ENCODE data around the gene PIK3R5. TPM values are rescaled to one million over a fixed set of nuclear protein-coding genes. Genes with fewer than 3 reads are reported as not detected.
A peak's percentile ranks its signal among the peaks of the same experiment; 100 is the strongest.

PIK3R5 gene
- polyA plus RNA-seq, 3 donors: 32.1 to 127 (median 47.5) TPM

GRCh38 chr17:8904686-8905085, 60.8 kb downstream of the PIK3R5 start:
- H3K27ac ChIP-seq (ENCODE audit: low read depth in 1 of 2, low read length in 2 of 2): peak overlapping the region in 1 of 2 donors; percentile 40
- no peak overlapping the region for H3K4me3 ChIP-seq (replicated peaks in 1 of 3; ENCODE audit: low read depth in 2 of 3, low read length in 3 of 3)
- Mint-ChIP-seq H3K4me1 (peaks cover 12% of the 10 kb centered on the region), H3K27ac (peak overlapping the region in 5 of 7 donors; percentile 0 to 72 (median 57)), H3K36me3 (peaks cover 91 to 99% of the 10 kb centered on the region in 2 donors), H3K4me3 (no peak overlapping the region), H3K9me3 (peaks cover 0 to 1% (median 0%) of the 10 kb centered on the region in 7 donors), H3K27me3 (ENCODE audit: low read depth in 3 of 3) (no peaks in the 10 kb centered on the region)
- no peaks in the 10 kb centered on the region for H3K79me2 ChIP-seq (ENCODE audit: insufficient read depth, low read length)
- TF ChIP-seq CTCF (IDR thresholded peaks at IDR 0.05): no peak
- intact Hi-C loops (cut with micrococcal nuclease): loop anchor here in 1 of 2 donors (5.0 kb wide), 1 partner anchor 88 kb away; no protein-coding TSS in a partner anchor
- H2AFZ ChIP-seq (ENCODE audit: insufficient read depth, low read depth, low read length, poor library complexity, severe bottlenecking): no peak overlapping the region
- no peaks in the 10 kb centered on the region for H3K27me3 ChIP-seq (ENCODE audit: control insufficient read depth in 2 of 2, insufficient read depth in 2 of 2, low read length in 2 of 2)
- H3K4me1 ChIP-seq (ENCODE audit: control insufficient read depth in 1 of 2, insufficient read depth in 2 of 2, low read length in 2 of 2): no peaks in the 10 kb centered on the region
- H3K4me2 ChIP-seq (replicated peaks; ENCODE audit: extremely low read depth, low read length, poor library complexity, severe bottlenecking): no peak overlapping the region
- no peaks in the 10 kb centered on the region for H3K9me3 ChIP-seq (replicated peaks in 1 of 2; ENCODE audit: control insufficient read depth in 1 of 2, insufficient read depth in 1 of 2, low read length in 2 of 2)
- peak in 1 of 3 donors; percentile 5 for DNase-seq
- peaks cover 76 to 99% of the 10 kb centered on the region in 2 donors for H3K36me3 ChIP-seq (replicated peaks in 1 of 2; ENCODE audit: control insufficient read depth in 1 of 2, insufficient read depth in 2 of 2, low read length in 2 of 2)
- peaks cover 59% of the 10 kb centered on the region for H4K20me1 ChIP-seq (ENCODE audit: insufficient read depth, low read length)
- no peak overlapping the region for H3K9ac ChIP-seq (ENCODE audit: insufficient read depth, low read length, poor library complexity, severe bottlenecking)
- WGBS (ENCODE audit: insufficient coverage): 100% methylated on average over 3 of the region's 5 CpGs

- H3K36me3 Mint-ChIP-seq: peaks cover 92 to 98% of the 10 kb centered on the region in 2 donors
- H3K4me1 ChIP-seq (ENCODE audit: control insufficient read depth in 1 of 2, insufficient read depth in 2 of 2, low read length in 2 of 2): peaks cover 4% of the 10 kb centered on the region in 2 donors
- H3K4me3 Mint-ChIP-seq: no peak overlapping the region
- intact Hi-C loops (cut with micrococcal nuclease): loop anchor here in 1 of 2 donors (5.0 kb wide), 1 partner anchor 88 kb away; no protein-coding TSS in a partner anchor
- H3K4me3 ChIP-seq (replicated peaks in 1 of 3; ENCODE audit: low read depth in 2 of 3, low read length in 3 of 3): no peak overlapping the region
- no peak overlapping the region for H3K4me2 ChIP-seq (replicated peaks; ENCODE audit: extremely low read depth, low read length, poor library complexity, severe bottlenecking)
- H3K9me3 ChIP-seq (replicated peaks in 1 of 2; ENCODE audit: control insufficient read depth in 1 of 2, insufficient read depth in 1 of 2, low read length in 2 of 2): no peaks in the 10 kb centered on the region
- no peaks in the 10 kb centered on the region for H3K27me3 ChIP-seq (ENCODE audit: control insufficient read depth in 2 of 2, insufficient read depth in 2 of 2, low read length in 2 of 2)
- WGBS (ENCODE audit: insufficient coverage): 94% methylated on average over 1 of the region's 2 CpGs
- H3K4me1 Mint-ChIP-seq: peaks cover 14% of the 10 kb centered on the region
- TF ChIP-seq CTCF (IDR thresholded peaks at IDR 0.05): no peak
- H2AFZ ChIP-seq (ENCODE audit: insufficient read depth, low read depth, low read length, poor library complexity, severe bottlenecking): no peak overlapping the region
- peak overlapping the region in 1 of 2 donors; percentile 40 for H3K27ac ChIP-seq (ENCODE audit: low read depth in 1 of 2, low read length in 2 of 2)
- H3K79me2 ChIP-seq (ENCODE audit: insufficient read depth, low read length): no peaks in the 10 kb centered on the region
- peaks cover 0 to 1% (median 0%) of the 10 kb centered on the region in 7 donors for H3K9me3 Mint-ChIP-seq
- peaks cover 76 to 99% of the 10 kb centered on the region in 2 donors for H3K36me3 ChIP-seq (replicated peaks in 1 of 2; ENCODE audit: control insufficient read depth in 1 of 2, insufficient read depth in 2 of 2, low read length in 2 of 2)
- H3K27ac Mint-ChIP-seq: peak overlapping the region in 5 of 7 donors; percentile 45 to 72 (median 61)
- no peak overlapping the region for H3K9ac ChIP-seq (ENCODE audit: insufficient read depth, low read length, poor library complexity, severe bottlenecking)
- no peaks in the 10 kb centered on the region for H3K27me3 Mint-ChIP-seq (ENCODE audit: low read depth in 3 of 3)
- no peak for DNase-seq
- peaks cover 59% of the 10 kb centered on the region for H4K20me1 ChIP-seq (ENCODE audit: insufficient read depth, low read length)
Measured at GRCh38 chr17:8904201-8904600, 61.3 kb downstream of the PIK3R5 start.
